HG03108 (cell line): ENCODE measurements around the gene RAD18.

ENCODE experiments used
- ATAC-seq: cut with Tn5 transposase; IDR thresholded peaks from one replicate; pipeline ENCODE4 v1.9.1; 2021; ENCODE audit warnings: moderate library complexity; ENCODE audit not compliant: unreplicated experiment

RAD18 gene

DNA sequence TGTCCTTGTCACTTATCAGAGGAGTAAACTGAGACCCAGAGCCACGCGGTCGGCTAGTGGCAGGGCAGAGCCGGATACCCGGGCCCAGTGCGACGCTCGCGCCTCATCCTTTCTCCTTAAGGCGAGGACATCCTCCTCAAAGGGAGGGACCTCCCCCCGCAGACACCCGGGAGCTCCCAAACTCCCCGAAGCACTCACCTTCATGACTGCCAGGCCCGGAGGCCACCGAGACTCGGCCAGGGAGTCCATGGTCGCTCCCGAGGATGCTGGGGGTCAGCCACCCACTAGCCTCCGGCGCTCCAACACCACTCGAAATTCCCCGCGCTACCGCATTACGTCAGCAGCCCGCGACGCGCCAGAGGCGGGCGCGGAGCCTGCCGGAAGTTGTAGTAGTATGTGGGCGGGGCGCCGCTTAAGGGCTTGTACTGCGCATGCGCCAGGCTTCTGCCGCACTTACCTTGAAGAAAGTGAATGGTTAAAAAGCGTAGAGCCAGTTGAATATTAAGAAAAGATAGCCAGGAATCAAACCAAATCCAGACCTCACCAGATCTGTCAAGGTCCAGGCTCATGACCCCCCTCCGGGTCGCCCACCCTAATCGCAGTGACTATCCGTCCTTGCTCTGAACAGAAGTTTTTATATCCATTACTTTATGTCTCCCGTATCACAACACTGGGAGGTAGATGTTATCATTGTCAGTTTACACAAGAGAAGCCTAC, at the start of gene RAD18:
Gene RAD18 (minus strand): TSS at position 336 of the 717 bp plus-strand sequence. CDS start 87 bp downstream, at position 249.
- peak; percentile 88 for ATAC-seq

DNA sequence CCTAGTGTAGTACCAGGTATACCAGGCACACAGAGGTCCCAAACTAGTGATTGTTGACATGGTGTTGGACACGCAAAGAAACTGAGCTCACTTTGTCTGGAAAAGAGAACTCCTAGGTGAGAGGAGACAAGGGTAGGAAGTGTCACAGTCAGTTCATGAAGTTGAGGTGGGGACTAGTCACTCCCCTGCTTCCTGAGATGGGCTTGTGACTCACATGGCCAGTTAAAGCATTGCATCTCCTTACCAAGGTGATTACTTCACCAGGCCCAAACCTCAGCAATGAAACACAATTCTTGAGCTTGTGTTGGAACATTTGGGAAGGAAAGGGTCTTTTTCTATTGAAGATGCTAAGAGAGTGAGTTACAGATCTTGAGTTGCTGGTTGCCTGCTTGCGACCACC, 49.2 kb upstream of the RAD18 start:
- no peak for ATAC-seq

DNA sequence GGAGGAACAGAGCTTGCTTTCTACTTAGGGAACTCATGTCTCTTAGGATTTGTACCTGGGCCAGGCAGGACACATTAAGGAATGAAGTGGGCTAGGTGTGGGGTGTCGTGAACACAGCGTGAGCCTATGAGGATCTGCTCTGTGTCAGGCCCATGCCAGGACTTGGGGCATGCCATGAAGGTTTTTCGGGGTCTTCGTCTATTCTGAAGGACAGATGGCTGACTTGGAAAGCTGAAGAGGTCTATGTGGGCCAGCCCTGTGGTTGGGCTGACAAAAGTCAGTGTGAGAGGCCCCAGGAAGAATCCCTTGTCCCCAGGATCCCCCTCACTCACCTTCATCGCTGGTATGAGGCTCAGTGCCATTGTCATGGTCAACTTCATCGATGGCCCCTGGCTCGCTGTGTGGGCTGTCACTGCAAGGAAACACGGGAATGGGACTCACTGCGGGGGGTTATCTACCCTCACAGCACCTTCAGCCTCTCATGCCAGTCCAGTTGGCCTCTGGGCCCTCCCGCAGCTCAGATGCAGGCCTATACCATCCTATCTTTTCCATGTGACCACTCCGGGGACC, 46.8 kb upstream of the RAD18 start:
- ATAC-seq = no peak

DNA sequence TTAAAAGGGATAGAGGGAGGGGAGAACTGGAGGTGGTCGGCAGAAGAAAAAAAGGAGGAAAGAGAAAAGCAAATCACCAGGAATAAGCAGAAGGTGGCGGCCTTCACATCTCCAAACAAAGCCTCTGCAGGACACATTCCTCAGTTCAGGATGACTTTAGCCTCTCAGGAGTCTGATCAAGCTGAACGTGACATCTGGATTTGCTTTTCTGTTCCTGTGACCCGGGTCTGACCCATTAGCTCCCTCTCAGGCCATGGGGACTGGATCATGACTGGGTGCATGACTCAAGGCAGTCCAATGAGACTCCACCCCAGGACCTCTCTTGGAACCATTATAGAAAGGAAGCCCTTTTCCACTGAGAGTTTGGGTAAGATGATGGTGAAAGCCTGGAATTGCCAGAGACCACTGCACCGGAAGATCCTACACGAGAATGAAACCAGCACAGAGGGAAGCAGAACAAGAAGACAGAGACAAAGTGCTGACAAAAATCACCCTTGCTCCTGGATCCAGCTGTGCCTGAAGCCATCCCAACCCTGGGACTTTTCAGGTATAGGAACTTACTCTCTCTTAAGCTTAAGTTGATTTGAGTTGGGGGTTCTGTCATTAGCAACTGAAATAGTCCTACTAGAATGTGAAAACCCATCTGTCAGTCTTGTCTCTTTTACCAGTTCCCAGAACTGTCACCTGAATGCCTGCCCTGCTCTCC, 45.4 kb upstream of the RAD18 start:
- no peak for ATAC-seq

DNA sequence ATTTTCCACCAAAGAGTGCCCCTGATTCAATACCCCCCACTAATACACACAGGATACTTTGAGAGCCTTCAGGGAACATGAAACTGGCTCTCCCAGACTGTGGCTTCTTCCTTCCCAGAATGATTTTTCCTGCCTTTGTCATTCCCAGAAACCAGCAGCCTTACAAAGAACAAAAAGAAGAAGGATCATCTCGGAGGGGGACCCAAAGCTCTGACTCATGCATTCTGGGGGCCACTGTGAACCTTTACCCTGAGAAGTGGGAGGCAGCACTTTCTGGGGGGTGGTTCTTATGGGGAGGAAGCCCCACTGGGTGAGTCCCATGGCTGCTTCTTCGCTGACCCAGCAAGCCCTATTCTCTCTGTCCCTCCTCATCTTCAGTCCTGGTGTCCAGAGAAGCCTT, 44.7 kb upstream of the RAD18 start:
- no peak for ATAC-seq

- no peak for ATAC-seq
These were observed 43.9 kb upstream of the RAD18 start for GRCh38 chr3:9007213-9007612.

DNA sequence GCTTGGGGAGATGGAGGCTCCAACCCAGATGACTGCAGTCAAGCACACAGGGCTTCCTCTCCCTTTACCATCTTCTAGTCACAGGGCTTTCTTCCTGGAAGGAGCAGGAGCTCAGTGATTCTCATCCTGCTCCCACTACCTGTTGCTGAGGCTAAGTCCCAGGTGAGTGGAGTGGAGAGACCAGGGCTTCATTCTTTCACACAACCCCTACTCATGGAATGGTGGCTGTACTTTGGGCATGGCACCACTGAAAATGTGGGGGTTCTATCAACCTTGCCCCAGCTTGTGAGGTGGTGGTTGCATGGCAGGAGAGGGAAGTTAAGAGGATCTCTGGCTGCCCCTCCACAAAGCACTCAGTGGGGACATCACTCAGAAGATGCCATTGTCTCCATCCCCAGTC, 36.8 kb upstream of the RAD18 start:
- ATAC-seq = no peak

DNA sequence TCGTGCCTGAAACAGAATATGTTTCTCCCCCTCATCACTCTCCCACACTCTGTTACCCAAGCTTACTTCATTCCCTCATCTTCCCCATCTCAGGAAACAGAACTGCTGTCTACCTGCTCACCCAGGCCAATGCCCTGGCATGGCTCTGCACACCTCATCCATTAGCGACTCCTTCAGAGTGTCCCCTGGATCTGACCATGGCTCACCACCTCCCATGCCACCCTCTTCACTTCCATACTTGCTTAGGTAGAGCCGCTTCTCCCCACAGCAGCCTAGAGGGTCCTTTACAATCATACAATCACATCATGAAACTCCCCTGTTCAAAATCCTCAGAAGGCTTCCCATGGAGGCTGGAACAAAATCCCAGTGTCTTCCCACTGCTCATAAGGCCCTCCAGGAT, 33.9 kb upstream of the RAD18 start:
- no peak for ATAC-seq

- ATAC-seq = no peak
These were observed 33.4 kb upstream of the RAD18 start for GRCh38 chr3:8996681-8997121.

- no peak for ATAC-seq
These were observed 32.9 kb upstream of the RAD18 start for GRCh38 chr3:8996216-8996615.

DNA sequence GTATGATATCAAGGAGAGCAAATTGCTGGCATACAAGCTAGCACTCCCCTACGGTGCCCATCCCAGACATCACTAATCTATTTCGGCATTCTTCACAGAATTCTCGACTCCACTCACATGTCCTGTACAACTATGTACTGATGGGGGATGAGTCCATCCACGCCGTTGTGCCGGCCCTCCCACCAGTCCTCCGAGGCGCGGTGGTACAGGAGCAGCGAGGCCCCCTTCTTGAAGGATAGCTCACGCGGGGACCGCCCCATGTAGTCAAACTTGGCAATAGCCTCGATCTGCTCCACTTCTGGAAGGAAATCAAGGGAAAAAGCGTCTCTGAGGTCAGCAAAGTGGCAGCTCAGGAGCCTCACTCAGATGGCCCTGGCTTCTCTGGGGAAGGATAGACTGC, 31.0 kb upstream of the RAD18 start:
- no peak for ATAC-seq

GRCh38 chr3:8993331-8993730, 30.1 kb upstream of the RAD18 start:
- ATAC-seq = no peak

GRCh38 chr3:8992854-8993253, 29.6 kb upstream of the RAD18 start:
- no peak for ATAC-seq

DNA sequence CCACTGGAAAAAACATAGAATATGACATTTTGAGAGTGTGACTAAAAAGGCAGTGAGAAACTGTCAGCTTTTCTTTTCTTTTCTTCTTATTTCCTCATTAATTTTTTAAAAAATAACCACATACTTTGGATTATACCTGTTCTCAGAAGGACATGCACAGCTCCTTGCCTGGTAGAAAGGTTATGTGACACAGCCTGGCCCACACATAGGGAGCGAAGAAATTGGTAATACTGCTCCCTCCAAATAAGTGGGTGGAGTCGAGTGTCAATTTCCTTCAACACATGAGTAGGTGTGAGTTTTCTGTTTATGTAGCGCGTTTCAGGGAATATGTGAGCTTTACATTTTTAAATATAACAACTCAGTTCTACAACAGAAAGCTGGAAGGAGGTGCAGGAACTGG, 28.9 kb upstream of the RAD18 start:
- ATAC-seq = no peak

DNA sequence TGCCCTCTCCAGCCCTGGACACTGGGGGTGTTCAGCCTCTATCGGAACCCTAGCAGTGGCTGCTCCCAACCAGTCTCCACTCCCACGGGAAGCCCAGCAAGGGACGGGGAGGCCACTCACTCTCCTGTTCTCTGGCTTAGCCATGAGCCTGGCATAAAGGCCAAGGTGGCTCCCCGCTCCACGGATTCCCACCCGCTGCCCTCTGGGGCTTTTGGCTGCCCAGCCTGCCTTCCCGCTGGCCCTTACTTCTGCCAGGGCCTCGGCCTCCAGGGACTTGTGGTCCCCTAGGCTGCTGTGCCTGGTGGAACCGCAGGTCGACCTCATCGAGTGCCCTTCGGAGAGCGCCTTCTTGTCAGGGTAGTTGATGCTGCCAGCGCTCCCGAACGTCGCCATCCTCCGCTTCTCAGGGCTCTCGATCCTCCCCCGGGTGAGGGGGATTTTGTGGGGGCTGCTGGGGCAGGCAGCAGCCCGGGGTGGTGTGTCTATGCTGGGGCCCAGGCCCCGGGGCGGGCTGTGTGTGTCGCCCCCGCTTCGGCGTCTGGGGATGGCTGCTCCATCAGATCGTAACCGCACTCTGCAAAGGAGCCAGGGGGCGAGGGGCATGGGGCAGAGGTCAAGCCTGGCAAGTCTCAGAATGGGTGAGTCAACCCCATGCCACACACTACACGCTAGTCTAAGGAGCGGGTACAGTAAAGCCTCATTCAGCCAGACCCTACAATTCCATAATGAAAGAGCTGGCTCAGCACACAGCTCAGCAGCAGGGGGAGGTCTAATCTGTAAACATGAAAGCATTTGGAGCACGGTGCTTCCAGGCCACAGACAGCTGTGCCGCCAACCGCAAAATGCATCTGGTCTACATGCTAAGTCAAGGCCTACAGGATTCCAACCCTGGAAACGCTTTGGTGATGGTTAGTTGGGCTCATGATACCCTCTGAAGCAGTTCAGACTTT, 27.3 kb upstream of the RAD18 start:
- no peak for ATAC-seq

GRCh38 chr3:8988791-8989558, 25.7 kb upstream of the RAD18 start:
- ATAC-seq = no peak

- ATAC-seq = no peak
These were observed 25.0 kb upstream of the RAD18 start for GRCh38 chr3:8988384-8988655.

- ATAC-seq = no peak
These were observed 24.5 kb upstream of the RAD18 start for GRCh38 chr3:8987645-8988383.

DNA sequence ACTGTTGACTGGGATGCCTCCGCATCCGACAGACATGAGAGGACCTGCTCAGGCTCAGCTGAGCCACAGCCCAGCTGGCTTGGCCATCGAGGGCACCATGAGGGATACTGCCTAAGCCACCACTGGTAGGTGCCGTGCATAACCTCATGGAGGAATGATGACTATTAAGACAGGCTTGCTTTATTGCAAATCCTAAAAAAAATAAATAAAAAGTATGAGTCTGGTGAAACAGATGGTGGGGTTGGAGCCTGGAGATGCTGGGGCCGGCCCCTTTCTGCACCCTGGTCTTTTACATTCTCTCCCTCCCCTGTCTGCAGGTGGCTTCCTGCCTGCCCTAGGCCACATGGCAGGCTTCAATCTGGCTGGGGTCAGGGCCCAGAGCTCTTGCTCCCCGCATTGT, 24.0 kb upstream of the RAD18 start:
- ATAC-seq = no peak

DNA sequence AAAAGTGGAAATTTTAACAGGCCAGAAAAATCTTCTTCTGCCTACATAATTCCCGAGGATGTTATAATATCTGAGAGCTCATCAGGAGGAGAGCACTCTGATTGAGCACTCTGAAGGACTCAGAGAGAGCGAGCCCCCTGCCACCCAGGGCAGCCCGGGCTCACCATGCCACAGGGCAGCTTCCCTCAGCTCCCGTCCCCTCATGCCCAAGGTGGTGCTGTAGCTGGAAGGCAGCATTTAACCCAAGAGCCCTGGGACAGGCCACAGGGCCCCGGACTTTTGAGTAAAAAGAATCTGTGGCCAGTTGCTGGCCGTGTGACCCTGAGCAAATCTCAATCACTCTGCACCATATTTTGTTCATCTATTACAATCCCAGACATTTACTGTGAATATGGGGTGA, 23.5 kb upstream of the RAD18 start:
- ATAC-seq = no peak
